Activated CD4-positive, alpha-beta T cell treated with anti-CD3 and anti-CD28 coated beads, Interleukin-2, amount 50 U/mL, for 4 hours (primary cell): ENCODE results near the gene TIMM22.
"Not testable (repeated sequence)": the region's sequence is repeated elsewhere in the genome, so short reads cannot be mapped to it uniquely, and the experiment has no call there.

Experiments used
- DNase-seq, 2 experiments: peaks; one replicate each; pipeline ENCODE4 v3.0.0-alpha.2; 2020

TIMM22 gene

DNA sequence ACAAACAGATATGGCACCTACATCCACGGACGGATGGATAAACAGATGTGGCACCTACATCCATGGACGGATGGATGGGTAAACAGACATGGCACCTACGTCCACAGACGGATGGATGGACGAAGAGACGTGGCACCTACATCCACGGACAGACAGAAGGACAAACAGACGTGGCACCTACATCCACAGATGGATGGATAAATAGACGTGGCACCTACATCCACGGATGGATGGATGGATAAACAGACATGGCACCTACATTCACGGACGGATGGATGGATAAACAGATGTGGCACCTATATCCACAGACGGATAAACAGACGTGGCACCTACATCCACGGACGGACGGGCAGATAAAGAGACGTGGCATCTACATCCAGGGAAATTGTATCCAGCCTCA, 45.6 kb downstream of the TIMM22 start:
- no peak for DNase-seq

GRCh38 chr17:1043601-1044251, 46.8 kb downstream of the TIMM22 start:
- DNase-seq: no peak

- not testable (repeated sequence) for DNase-seq
Measured at GRCh38 chr17:1044387-1045009, 47.6 kb downstream of the TIMM22 start.

DNA sequence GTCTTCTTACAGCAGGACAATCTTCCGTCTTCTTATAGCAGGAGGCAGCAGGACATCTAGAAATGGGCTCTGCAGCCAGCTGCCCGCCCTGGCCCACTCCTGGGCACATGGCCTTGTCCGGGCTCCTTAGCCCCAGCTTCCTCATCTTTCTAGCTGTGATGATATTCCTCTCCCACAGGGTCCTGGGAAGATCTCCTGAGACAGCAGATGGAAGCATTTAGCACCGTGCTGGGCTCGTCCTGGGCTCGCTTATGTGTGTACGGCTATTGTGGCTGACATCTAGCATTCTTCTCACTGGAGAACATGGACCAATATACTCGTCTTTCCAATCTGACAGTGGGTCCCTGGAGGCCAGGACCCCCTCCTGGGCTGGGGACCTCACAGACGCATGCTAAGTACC, 48.5 kb downstream of the TIMM22 start:
- DNase-seq: no peak

DNA sequence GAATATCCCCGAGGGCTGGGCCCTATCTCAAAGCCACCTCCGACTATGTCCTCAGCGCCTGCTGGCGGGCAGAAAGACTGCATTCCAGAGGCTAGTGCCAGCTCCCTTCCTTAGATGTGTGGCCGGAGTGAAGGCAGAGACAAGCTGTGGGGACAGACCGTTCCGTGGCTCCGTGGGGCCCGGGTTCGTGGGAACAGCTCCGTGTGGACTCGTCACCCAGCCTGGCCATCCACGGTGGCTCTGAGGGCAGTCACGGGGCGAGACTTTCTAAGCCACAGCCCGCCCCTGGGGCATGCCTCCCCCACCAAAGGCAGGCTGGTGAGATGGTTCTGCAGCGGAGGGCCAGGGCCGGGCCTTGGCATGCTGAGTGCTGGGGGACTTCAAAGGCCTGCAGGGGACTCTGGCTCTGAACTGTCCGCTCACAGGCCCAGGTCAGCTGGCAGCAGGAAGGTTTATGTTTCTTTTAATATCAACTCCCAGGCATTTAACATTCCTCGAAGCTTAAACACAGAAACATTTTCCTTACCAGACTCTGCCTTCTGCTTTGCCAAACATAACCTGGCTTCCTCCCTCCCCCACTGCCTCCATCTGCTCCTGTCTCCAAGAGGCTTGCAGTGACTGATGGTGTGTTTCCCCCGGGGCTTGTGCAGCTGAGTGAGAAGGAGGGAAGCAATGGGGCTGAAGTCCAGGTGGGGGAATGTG, 50.4 kb downstream of the TIMM22 start:
- no peak for DNase-seq

DNA sequence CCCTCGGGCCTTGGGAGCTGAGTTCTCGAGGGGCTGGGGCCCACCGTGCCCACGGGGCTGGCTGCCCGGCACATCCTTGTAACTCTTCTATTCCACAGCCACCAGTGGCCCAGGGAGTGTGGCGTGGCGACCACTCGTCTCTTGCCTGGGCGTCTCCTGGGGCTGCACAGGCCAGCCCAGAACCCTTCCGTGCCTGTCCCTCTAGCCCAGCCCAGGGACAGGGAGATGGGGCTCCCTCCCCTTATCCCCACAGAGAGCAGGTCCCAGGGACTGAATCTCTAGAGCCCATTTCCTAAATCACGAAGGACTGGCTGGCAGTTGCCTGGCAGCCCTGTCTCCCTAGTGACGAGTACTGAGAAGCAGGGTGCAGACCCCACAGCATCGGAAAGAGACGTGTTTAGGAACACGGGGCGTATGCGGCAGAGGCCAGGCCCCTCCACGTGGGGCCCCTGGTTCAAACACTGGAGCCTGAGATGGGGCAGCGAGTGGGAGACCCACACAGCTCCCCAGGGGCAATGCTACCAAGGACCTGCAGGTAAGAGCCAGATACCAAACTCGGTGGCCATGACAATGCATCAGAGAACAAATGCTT, 51.0 kb downstream of the TIMM22 start:
- no peak for DNase-seq

GRCh38 chr17:1048516-1049115, 51.7 kb downstream of the TIMM22 start:
- not testable (repeated sequence) for DNase-seq

DNA sequence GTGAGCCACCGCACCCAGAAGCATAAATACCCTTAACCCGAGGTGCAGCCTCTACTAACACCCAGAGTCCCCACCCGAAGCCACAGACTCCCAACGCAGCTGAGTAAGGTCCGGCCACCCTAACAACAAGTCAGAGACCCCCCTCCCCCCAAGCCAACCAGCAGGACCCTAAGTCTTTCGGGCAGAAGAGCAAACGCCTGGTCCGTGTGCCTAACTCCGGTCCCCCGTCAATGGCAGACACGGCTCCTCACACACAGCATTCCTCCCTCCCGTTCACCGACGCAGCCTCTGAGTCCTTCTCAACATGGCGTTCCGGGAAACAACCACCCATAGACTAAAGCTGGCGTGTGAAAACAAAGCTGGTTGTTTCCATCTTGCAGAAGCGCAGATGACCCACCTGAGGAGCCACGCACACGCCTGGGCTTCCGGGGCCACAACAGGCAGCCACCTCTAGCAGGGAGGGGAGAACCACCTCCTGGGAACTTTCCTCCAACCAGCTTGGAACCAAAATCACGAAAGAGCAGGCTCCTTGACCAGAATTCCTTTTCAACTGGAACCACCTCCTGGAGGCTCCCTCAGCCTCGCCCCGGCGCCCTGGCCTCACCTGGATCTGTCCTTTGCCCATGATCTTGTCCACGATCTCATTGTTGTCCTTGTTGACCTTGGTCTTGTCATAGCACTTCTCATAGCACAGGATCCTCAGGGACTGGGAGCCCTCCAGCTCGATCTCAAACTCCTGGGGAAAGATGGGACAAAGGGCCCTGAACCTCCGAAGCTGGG, 52.7 kb downstream of the TIMM22 start:
- DNase-seq: no peak

DNA sequence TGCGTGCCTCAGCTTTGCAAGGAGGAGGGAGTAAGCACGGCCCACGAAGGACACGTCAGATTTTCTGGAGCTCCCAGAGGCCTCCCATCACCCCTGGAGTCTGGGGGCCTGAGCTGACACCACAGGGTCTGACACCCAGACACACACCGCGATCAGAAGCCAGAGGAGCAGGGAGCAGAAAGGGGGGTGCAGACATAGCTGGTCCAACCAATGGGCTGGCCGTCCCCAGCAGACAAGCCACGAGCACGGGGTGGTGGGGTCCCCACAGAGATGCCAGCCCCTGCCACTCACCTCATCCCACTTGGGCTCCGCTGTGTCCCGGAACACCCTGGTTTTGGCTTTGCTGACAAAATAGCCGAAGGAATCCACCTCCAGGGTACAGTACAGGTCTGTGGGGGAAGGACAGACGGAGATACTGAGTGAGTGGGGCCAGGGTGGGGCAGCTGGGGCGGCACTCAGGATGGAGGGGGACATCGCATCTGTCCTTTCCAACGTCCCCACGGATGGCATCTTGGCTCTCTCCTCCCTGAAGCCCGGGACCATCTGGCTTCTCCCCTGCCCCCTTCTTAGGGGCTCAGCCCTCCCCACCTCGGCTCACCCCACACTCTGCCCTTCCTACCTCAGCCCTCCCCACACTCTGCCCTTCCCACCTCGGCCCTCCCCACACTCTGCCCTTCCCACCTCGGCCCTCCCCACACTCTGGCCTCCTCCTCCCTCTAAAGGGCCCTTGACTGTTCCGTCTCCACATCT, 53.5 kb downstream of the TIMM22 start:
- DNase-seq: no peak

GRCh38 chr17:1050996-1051925, 54.3 kb downstream of the TIMM22 start:
- DNase-seq: no peak
